MG63 (cell line): ENCODE results near the gene CTU2. TPM values are rescaled to one million over a fixed set of nuclear protein-coding genes. Genes with fewer than 3 reads are reported as not detected.
A peak's percentile ranks its signal among the peaks of the same experiment; 100 is the strongest.

Source experiments
- DNase-seq: peaks from one replicate; pipeline ENCODE4 v3.0.0-alpha.2; 2020
- H3K27me3 ChIP-seq: fragments of 250-450 bp; sonication (Bioruptor Pico); 2 replicates; pipeline ENCODE4 v1.5.1; 2020; ENCODE audit warnings: mild to moderate bottlenecking, moderate library complexity
- H3K36me3 ChIP-seq: fragments of 250-450 bp; sonication (Bioruptor Pico); 2 replicates; pipeline ENCODE4 v1.5.1; 2020; ENCODE audit warnings: mild to moderate bottlenecking, moderate library complexity
- H3K4me3 ChIP-seq: fragments of 250-450 bp; sonication (Bioruptor Pico); 2 replicates; pipeline ENCODE4 v1.5.1; 2020; ENCODE audit warnings: mild to moderate bottlenecking, moderate library complexity
- H3K9me3 ChIP-seq: fragments of 250-450 bp; sonication (Bioruptor Pico); 2 replicates; pipeline ENCODE4 v1.5.1; 2020; ENCODE audit warnings: mild to moderate bottlenecking, moderate library complexity
- total RNA-seq: library from RNA; depleted of rRNA; stranded (reverse); fragments of >200 nt; shearing (Covaris generic); gene quantifications from 2 replicates; pipeline ENCODE4 v1.2.3, GENCODE V29; 2014; ENCODE audit warnings: low replicate concordance

CTU2 gene
- total RNA-seq, 1 experiment from 2014 or later, result 13.6 TPM

DNA sequence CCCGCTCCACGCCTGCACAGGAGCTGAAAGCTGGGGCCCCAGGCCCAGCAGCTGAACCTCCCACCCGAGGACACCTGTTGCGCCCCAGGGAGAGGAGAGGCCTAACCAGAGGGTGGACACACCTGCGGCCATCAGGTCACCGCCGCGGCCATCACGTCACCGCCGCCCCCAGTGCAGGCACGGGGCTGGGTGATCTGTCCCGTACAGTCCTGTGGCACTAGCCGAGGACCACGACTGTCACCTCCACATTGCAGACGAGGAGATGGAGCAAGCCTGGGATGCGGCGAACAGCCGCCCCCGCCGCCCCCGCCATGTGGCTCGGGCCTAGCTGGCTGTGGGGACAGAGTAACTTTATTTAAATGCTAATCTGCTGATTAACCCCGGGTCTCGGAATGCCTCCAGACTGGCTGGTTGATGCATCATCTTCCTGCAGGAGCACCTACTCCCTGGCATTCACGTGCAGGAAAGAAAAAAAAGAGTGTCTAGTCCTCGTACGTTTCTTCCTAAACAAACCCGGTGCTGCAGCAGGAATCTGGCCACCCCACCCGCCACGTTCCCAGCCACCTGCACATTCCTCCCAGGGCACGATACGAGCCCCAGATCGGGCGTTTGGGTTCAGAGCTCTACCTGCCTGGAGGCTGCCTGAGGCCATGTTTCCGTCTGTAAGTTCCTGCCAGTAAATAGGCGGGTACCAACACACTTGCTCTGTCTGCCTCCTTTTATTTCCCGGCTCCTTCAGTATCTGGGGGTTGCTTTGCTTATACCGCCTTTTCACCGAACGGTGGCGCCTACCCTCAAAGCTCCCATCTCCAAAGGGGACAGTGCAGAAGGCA lies 48.8 kb downstream of the CTU2 start:
- Histone ChIP-seq H3K9me3 (no peaks in the 10 kb centered on the region), H3K27me3 (no peaks in the 10 kb centered on the region), H3K36me3 (no peaks in the 10 kb centered on the region; the same call in none of the 2 replicates), H3K4me3 (no peak overlapping the region)
- peak; percentile 74 for DNase-seq

DNA sequence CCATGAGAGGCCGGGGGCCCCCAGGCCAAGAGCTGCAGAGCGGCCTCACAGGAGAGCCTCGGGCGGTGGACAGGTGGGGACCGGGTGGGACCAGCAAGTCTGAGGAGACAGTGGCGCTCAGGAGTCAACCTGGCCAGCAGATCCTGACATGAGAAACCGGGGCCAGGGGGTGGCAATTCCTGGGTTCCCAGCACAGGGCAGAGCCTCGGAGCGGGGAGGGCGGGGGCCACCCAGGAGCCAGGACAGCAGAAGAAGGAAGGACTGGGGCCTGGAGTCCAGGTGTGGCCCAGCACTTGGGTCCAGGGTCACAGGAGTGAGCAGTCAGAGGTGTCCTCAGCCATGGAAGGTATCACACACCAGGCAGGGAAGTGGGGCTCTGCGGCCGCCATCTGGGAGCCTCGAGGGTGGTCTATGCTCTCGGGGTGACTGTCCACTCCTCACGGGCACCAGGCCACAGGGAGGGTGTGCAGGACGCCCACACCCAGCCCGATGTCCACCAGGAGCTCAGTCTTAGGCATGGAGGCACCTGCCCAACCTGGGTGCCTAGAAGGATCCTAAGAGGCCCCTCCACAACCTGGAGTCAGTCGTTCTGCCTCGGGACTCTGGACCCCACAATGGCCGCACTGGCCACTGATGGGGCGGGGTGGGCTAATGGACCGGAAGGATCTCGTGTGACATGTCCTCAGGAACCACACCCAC lies 49.6 kb downstream of the CTU2 start:
- Histone ChIP-seq H3K27me3 (no peaks in the 10 kb centered on the region), H3K9me3 (no peaks in the 10 kb centered on the region)
- DNase-seq, result no peak

DNA sequence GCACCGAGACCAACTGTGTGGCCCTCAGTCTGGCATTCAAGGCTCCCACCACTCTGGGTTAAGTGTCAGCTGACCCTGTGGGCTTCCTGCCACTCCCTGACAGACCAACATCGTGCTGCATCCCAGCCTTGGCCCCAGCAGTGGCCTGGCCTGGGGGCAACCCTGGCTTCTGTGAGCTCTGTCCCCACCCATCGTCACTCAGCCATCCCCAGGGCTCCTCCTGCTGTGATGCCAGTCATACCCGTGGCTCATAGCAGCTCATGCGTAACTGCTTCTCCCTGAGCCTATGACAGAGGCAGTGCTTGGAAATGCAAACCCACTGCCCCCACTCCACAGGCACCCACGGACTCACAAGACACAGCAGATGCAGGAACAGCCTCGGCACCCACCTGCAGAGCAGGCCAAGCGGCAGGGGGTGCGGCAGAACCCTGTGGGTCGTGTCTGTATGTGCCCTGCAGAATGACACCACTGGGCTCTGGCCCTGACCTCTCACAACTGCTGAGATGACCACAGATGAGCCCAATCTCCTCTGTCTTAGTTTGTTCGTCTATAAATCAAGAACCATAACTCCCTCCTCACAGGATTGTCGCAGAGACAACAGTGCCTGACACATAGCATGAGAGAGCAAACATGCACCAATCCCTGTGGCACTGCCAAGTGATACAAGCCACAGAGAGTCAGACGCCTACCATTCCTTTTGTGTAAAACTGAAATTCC lies 52.1 kb downstream of the CTU2 start:
- H3K36me3 ChIP-seq, result no peaks in the 10 kb centered on the region; the same call in 1 of the 2 replicates
- H3K4me3 ChIP-seq, result no peak overlapping the region
- no peak for DNase-seq
- no peaks in the 10 kb centered on the region for H3K27me3 ChIP-seq
- no peaks in the 10 kb centered on the region for H3K9me3 ChIP-seq

More for the DNA sequence above, 49.6 kb downstream of the CTU2 start:
- H3K4me3 ChIP-seq, result no peak overlapping the region
- no peaks in the 10 kb centered on the region; the same call in none of the 2 replicates for H3K36me3 ChIP-seq

DNA sequence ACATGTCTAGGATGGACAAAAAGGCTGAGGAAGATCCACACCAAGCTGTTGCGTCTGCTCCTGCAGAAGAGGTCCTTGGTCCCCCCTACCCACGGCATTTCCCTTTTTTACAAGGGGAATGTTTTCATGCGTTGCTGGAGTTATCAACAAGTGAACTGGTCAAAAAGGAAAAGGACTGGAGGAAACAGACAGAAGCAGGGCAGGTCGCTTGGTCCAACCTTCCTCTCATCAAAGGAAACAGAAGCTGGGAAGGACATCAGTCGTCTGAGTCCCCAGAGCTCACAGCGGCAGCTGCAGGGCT lies 52.6 kb downstream of the CTU2 start:
- Histone ChIP-seq H3K9me3 (no peaks in the 10 kb centered on the region), H3K27me3 (no peaks in the 10 kb centered on the region), H3K36me3 (no peaks in the 10 kb centered on the region; the same call in 1 of the 2 replicates), H3K4me3 (no peak overlapping the region)
- no peak for DNase-seq

DNA sequence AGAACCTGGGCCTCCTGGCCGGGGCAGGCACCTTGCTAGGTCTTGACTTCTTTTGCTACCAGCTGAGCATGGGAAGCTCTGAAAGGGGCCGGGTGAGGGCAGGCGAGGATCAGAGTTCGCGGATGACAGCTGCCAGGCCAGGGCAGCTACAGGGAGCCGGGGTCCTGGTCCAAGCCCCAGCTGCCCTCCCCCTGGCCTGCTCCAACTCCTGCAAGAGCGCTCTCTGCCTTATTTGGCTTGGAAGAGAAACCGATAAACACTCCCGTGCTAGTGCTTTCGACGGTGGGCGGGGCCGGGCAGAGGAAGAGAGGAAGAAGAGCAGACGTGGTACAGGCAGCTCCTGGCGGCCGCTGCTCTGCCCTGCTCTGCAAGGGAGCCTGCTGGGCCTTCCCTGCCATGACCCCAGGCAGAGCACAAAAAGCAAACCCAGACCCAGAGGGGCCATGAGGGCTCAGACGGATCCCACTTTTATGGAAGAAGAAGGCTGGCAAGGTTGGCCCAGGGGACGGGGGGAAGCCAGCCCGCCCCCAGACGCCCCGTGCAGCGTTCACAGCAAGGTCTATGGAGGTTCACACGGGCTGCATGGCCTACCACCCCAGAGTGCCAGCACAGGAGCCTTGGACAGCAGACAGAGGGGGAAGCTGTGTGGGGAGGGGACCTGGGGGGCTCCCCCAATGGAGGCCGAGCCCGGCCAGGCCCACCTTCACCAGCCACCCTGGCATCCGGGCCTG lies 53.1 kb downstream of the CTU2 start:
- Histone ChIP-seq H3K27me3 (no peaks in the 10 kb centered on the region), H3K36me3 (no peaks in the 10 kb centered on the region; the same call in 1 of the 2 replicates), H3K9me3 (no peaks in the 10 kb centered on the region), H3K4me3 (no peak overlapping the region)
- DNase-seq, result no peak

DNA sequence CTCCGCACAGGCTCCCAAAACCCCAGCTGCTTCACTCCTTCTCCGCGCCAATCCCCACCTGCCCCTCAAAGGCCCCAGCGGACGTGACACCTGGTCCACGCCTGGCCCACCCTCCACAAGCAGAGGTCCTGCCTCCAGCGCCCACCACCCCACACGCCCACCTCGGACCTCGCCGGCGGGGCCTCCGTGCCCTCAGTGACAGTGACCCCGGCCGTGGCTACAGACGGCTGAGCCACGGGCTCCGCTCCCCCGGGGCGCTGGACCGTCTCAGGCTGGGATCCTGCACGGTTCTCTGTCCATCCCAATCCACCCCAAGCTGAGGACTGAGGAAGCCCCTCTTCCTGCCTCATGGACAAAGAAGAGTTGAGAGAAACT lies 53.7 kb downstream of the CTU2 start:
- no peak overlapping the region for H3K4me3 ChIP-seq
- no peaks in the 10 kb centered on the region; the same call in 1 of the 2 replicates for H3K36me3 ChIP-seq
- DNase-seq, result no peak
- H3K9me3 ChIP-seq, result no peaks in the 10 kb centered on the region
- H3K27me3 ChIP-seq, result no peaks in the 10 kb centered on the region

DNA sequence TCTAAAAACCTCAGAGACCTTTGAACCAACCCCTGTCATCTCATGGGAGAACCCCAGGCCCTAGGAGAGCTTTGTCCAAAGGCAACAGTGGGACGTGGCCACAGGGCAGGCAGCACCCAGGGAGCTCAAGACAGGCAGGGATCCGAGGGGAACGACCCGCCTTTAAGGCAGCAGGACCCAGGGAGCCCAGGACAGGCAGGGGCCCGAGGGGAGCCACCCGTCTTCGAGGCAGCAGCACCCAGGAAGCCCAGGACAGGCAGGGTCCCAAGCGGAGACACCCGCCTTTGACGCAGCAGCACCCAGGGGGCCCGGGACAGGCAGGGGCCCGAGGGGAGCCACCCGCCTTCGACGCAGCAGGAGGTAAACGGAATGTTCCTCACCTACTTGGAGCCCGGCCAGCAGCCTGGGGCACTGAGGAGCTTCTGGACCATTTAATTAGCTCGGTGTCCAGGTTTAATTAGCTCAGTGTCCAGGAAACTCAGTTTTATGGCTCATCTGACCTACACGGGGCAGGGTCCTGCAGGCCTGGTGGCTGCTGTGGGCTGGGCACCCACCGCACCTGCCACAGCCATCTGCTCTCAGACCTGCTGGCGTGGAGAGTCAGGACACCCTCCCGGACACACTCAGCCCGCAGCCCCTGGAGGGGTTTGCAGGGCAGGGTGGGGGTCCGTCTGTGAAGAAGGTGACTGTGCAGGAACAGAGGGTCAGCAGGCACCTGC lies 54.3 kb downstream of the CTU2 start:
- Histone ChIP-seq H3K9me3 (no peaks in the 10 kb centered on the region), H3K27me3 (no peaks in the 10 kb centered on the region), H3K36me3 (no peaks in the 10 kb centered on the region; the same call in 1 of the 2 replicates), H3K4me3 (no peak overlapping the region)
- no peak for DNase-seq

DNA sequence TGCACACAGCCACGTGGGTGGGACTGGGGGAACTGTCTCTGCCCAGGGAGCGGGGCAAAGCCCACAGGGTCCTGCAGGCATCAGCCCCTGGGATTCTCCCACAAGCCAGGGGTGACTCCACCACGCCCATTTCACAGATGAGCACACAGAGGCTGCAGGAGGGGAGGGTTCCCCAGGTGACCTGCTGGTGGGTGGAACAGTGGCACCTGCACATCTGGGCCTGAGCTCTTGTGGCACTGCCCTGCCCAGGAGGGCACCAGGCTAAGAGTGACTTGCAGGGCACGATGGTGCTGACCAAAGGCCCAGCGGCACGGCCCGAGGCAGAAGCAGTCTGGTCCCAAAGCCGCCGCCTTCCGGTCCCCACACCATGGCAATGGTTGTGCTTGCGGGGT lies 54.8 kb downstream of the CTU2 start:
- H3K36me3 ChIP-seq, result no peaks in the 10 kb centered on the region; the same call in none of the 2 replicates
- no peaks in the 10 kb centered on the region for H3K27me3 ChIP-seq
- H3K4me3 ChIP-seq, result no peak overlapping the region
- no peaks in the 10 kb centered on the region for H3K9me3 ChIP-seq
- DNase-seq, result no peak

DNA sequence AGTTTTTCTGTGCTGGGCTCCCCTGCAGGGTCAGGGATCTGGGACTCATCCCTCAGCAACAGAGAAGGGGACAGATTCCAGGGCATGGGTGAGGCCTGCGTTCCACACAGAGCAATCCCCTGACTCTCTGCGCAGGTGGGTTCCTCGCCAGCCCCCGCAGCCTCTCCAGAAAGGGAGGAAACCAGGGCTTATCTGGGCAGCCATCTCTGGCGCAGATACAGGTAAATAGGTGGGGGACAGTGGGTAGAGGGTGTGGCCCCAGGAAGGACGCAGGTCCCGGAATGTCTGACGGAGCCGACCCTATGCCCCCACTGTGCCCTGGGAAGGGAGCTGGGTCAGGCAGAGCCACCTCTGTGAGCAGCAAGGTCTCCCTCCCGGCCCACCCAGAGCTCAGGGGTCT lies 55.5 kb downstream of the CTU2 start:
- DNase-seq, result no peak
- no peak overlapping the region for H3K4me3 ChIP-seq
- no peaks in the 10 kb centered on the region for H3K9me3 ChIP-seq
- H3K27me3 ChIP-seq, result no peaks in the 10 kb centered on the region
- no peaks in the 10 kb centered on the region; the same call in none of the 2 replicates for H3K36me3 ChIP-seq

DNA sequence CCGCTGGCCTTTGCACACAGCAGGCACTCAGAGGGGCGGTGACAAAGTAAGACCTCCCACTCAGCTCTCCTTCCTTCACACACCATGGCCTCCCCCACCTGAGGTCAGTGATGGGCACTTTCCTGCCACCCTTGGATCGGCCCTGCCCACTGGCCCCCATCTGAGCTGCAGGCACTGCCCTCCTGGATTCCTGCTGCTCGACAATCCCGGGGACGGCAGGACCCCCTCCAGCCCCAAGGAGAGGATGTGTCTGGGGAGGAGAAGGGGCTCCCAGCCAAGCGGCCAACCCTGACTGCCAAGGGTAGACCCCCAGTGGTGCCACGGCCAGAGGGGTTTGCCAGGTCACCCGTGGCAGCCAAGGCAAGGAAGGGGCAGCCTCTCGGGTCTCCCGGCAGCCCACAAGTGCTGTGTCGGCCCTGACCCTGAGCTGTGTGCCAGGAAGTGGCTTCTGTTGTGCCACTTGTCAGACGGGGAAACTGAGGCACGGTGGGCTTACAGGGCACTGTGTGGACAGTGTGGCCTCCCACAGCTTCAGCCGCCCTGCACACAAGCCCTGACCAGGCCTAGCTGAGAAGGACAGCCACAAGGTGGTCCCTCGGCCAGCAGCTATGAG lies 56.1 kb downstream of the CTU2 start:
- Histone ChIP-seq H3K36me3 (no peaks in the 10 kb centered on the region; the same call in none of the 2 replicates), H3K27me3 (no peaks in the 10 kb centered on the region), H3K9me3 (no peaks in the 10 kb centered on the region)

DNA sequence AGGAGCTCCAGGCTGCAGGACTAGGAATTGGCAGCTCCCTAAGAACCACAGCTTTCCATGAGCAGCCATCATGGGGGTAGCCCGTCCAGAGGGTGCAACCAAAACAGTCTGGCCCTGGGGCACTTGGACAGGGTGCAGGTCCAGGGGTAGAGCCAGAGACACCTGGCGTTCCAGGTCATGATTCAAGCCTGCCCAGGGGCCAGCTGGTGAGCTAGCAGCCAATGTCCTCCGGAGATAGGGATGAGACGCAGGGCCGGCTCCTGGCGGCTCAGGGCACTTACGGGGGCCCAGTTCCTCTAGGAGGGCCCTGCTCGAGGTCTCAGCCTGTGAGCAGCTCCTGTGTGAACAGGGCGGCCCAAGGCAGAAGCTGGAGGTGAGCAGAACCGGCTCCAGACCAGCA lies 56.6 kb downstream of the CTU2 start:
- no peaks in the 10 kb centered on the region; the same call in none of the 2 replicates for H3K36me3 ChIP-seq
- no peaks in the 10 kb centered on the region for H3K9me3 ChIP-seq
- no peak overlapping the region for H3K4me3 ChIP-seq
- H3K27me3 ChIP-seq, result no peaks in the 10 kb centered on the region
- DNase-seq, result no peak

More for the DNA sequence above, 56.1 kb downstream of the CTU2 start:
- no peak overlapping the region for H3K4me3 ChIP-seq
- DNase-seq, result no peak

DNA sequence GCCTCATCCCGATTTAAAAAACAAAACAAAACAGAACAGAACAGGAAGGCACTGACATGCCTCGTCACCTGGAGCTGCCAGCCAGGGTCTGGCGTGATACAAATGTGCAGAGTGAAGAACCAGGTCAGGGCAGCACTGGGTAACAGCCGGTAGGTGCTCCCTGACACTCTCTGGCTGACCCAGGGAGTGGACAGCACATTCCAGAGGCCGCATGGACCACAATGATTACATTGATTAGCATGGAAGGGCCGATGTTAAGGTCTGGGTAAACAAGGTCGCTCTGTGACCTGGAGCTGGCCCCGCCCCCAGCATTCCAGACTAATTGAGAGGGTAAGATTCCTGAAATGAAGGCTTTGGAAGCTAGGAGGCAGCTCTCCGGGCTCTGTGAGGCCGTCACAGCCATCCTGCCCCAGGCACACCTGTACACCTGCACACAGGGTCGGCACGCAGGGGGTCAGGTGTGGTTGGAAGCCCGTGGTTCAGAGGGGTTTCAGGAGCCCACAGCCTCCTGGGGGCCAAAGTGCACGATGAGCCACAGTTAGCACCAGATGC lies 57.3 kb downstream of the CTU2 start:
- DNase-seq, result no peak
- H3K4me3 ChIP-seq, result no peak overlapping the region
- H3K27me3 ChIP-seq, result no peaks in the 10 kb centered on the region
- H3K36me3 ChIP-seq, result no peaks in the 10 kb centered on the region; the same call in none of the 2 replicates
- H3K9me3 ChIP-seq, result no peaks in the 10 kb centered on the region

DNA sequence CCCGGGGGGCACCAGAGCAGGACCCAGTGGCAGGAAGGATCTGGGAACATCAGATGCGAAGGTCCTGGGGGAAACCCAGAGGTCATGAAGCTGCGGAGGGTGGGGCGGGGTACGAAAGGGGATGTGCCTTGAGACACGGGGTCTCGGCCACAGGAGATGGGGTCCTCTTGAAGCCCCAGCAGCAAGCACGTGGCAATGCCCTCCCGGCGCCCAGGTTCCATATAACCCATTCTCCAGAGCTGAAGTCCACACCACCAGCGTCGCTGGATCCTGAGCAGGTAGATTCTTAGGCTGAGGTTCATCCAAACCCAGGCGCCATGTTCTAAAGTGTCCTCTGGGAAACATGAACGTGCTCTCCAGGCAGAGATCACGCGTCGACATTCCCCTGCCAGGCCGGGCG lies 57.8 kb downstream of the CTU2 start:
- DNase-seq, result no peak
- no peaks in the 10 kb centered on the region for H3K9me3 ChIP-seq
- H3K36me3 ChIP-seq, result no peaks in the 10 kb centered on the region; the same call in 1 of the 2 replicates
- no peak overlapping the region for H3K4me3 ChIP-seq
- H3K27me3 ChIP-seq, result no peaks in the 10 kb centered on the region

DNA sequence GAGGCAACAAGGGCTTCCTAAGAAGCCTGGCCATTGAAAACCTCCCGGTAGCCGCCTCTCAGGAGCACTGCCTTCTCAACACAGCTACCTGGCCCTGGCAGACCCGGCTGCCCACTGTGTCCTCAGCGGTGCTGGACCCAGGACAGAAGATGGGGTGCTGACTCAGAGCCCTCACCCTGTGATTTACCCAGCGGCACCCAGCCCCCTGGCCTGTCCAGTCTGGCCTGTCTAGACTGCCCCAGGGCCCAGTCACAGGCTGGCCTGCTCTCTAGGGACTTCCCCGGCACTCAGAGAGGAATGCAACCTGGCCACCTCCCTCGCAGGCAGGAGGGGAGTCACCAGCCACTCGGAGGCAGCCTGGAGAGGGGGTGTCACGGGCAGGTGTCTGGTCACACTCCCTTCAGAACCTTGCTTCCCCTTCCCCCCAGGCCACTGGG lies 58.6 kb downstream of the CTU2 start:
- H3K4me3 ChIP-seq, result no peak overlapping the region
- no peaks in the 10 kb centered on the region for H3K27me3 ChIP-seq
- H3K9me3 ChIP-seq, result no peaks in the 10 kb centered on the region
- H3K36me3 ChIP-seq, result no peaks in the 10 kb centered on the region; the same call in 1 of the 2 replicates
- no peak for DNase-seq
